HG02970 (cell line): Measurements from ENCODE around the gene SLAMF7.
"Not testable (repeated sequence)": the region's sequence is repeated elsewhere in the genome, so short reads cannot be mapped to it uniquely, and the experiment has no call there.

Experiments
- ATAC-seq: cut with Tn5 transposase; IDR thresholded peaks from one replicate; pipeline ENCODE4 v1.9.1; 2021; ENCODE audit warnings: mild to moderate bottlenecking, moderate library complexity, moderate number of reproducible peaks; ENCODE audit not compliant: unreplicated experiment, low FRiP score

Gene SLAMF7

GRCh38 chr1:160739098-160739511, at the start of gene SLAMF7:
TSS of gene SLAMF7 (plus strand) at chr1:160739247. CDS start at chr1:160739302, 55 bp downstream.
- ATAC-seq: no peak

GRCh38 chr1:160692390-160692789, 46.7 kb upstream of the SLAMF7 start:
- not testable (repeated sequence) for ATAC-seq

GRCh38 chr1:160702100-160702499, 36.9 kb upstream of the SLAMF7 start:
- no peak for ATAC-seq

- ATAC-seq: no peak
Observed at GRCh38 chr1:160704250-160704649, 34.8 kb upstream of the SLAMF7 start.

GRCh38 chr1:160705212-160705621, 33.8 kb upstream of the SLAMF7 start:
- not testable (repeated sequence) for ATAC-seq

- no peak for ATAC-seq
Observed at GRCh38 chr1:160705742-160706141, 33.3 kb upstream of the SLAMF7 start.

- no peak for ATAC-seq
Observed at GRCh38 chr1:160706526-160707235, 32.4 kb upstream of the SLAMF7 start.

GRCh38 chr1:160707236-160708064, 31.6 kb upstream of the SLAMF7 start:
- ATAC-seq: no peak

GRCh38 chr1:160708118-160708517, 30.9 kb upstream of the SLAMF7 start:
- no peak for ATAC-seq

GRCh38 chr1:160708801-160709200, 30.2 kb upstream of the SLAMF7 start:
- ATAC-seq: peak; percentile 35

- no peak for ATAC-seq
Observed at GRCh38 chr1:160709715-160710114, 29.3 kb upstream of the SLAMF7 start.

GRCh38 chr1:160710517-160711252, 28.4 kb upstream of the SLAMF7 start:
- ATAC-seq: no peak

GRCh38 chr1:160711276-160711601, 27.8 kb upstream of the SLAMF7 start:
- no peak for ATAC-seq

GRCh38 chr1:160711602-160712311, 27.3 kb upstream of the SLAMF7 start, which contains the start of gene CD48:
TSS of gene CD48 (minus strand) at chr1:160711822. CDS start at chr1:160711763, 59 bp downstream.
- no peak for ATAC-seq

GRCh38 chr1:160712525-160713080, 26.4 kb upstream of the SLAMF7 start:
- not testable (repeated sequence) for ATAC-seq

- ATAC-seq: no peak
Observed at GRCh38 chr1:160713161-160713560, 25.9 kb upstream of the SLAMF7 start.

- not testable (repeated sequence) for ATAC-seq
Observed at GRCh38 chr1:160714034-160714648, 24.9 kb upstream of the SLAMF7 start.

- no peak for ATAC-seq
Observed at GRCh38 chr1:160716013-160716412, 23.0 kb upstream of the SLAMF7 start.

GRCh38 chr1:160717306-160717705, 21.7 kb upstream of the SLAMF7 start:
- ATAC-seq: no peak

GRCh38 chr1:160718210-160718609, 20.8 kb upstream of the SLAMF7 start:
- ATAC-seq: no peak
